Endodermal cell (in vitro differentiated cells): Measurements from ENCODE around the gene CLCNKA. TPM values are rescaled to one million over a fixed set of nuclear protein-coding genes. Genes with fewer than 3 reads are reported as not detected.
A peak's percentile ranks its signal among the peaks of the same experiment; 100 is the strongest.
"Not testable (repeated sequence)": the region's sequence is repeated elsewhere in the genome, so short reads cannot be mapped to it uniquely, and the experiment has no call there.

Experiments
- DNase-seq: peaks from one replicate; pipeline ENCODE4 v3.0.0-alpha.2; 2017
- H3K27ac ChIP-seq: 2 replicates; pipeline ENCODE4 v1.5.1; 2013; ENCODE audit warnings: mild to moderate bottlenecking, low read depth, low read length, moderate library complexity
- H3K27me3 ChIP-seq: 2 replicates; pipeline ENCODE4 v1.6.1; 2013; ENCODE audit warnings: mild to moderate bottlenecking, low read length, moderate library complexity; ENCODE audit not compliant: insufficient read depth, control insufficient read depth, poor library complexity, severe bottlenecking
- H3K36me3 ChIP-seq: 2 replicates; pipeline ENCODE4 v1.7.0; 2013; ENCODE audit warnings: mild to moderate bottlenecking, low read length, moderate library complexity; ENCODE audit not compliant: control insufficient read depth, insufficient read depth
- H3K4me1 ChIP-seq: one replicate; pipeline ENCODE4 v1.7.0; 2013; ENCODE audit warnings: low read length; ENCODE audit not compliant: control insufficient read depth, insufficient read depth
- H3K4me3 ChIP-seq: 2 replicates; pipeline ENCODE4 v1.5.1; 2013; ENCODE audit warnings: mild to moderate bottlenecking, low read length, moderate library complexity
- H3K9ac ChIP-seq: 2 replicates; pipeline ENCODE4 v1.6.1; 2013; ENCODE audit warnings: mild to moderate bottlenecking, low read length, moderate library complexity; ENCODE audit not compliant: poor library complexity, severe bottlenecking; ENCODE audit errors: extremely low read depth
- H3K9me3 ChIP-seq: 2 replicates; pipeline ENCODE4 v1.6.1; 2013; ENCODE audit warnings: mild to moderate bottlenecking, low read length, moderate library complexity; ENCODE audit not compliant: control insufficient read depth
- H3K27ac Mint-ChIP-seq: 2 replicates; pipeline ENCODE4 v1.8.0; 2020; ENCODE audit warnings: mixed read lengths
- H3K27me3 Mint-ChIP-seq: 2 replicates; pipeline ENCODE4 v1.8.0; 2021; ENCODE audit warnings: mild to moderate bottlenecking, mixed read lengths; ENCODE audit not compliant: insufficient read depth
- H3K36me3 Mint-ChIP-seq: 2 replicates; pipeline ENCODE4 v1.8.0; 2020; ENCODE audit warnings: low read depth, mixed read lengths
- H3K4me1 Mint-ChIP-seq: 2 replicates; pipeline ENCODE4 v1.8.0; 2020; ENCODE audit warnings: mixed read lengths
- H3K4me3 Mint-ChIP-seq: 2 replicates; pipeline ENCODE4 v1.8.0; 2020; ENCODE audit warnings: mild to moderate bottlenecking, moderate library complexity, mixed read lengths
- H3K9me3 Mint-ChIP-seq: 2 replicates; pipeline ENCODE4 v1.8.0; 2020; ENCODE audit warnings: mild to moderate bottlenecking, mixed read lengths
- CTCF ChIP-seq: fragments of 200-600 bp; sonication (generic); conservative IDR thresholded peaks from 2 replicates; pipeline ENCODE4 v1.5.0; 2021; ENCODE audit warnings: antibody characterized with exemption, mild to moderate bottlenecking
- WGBS, 2 experiments: methylation state at CpG; one replicate each; pipeline versions ENCODE4 v1.1.5 to v1.1.7; 2013; ENCODE audit warnings: missing lambda C conversion rate in 2 of 2, mixed read lengths in 1 of 2; ENCODE audit not compliant: insufficient coverage in 1 of 2, insufficient read length in 1 of 2; 5-methylcytosine and 5-hydroxymethylcytosine counted together
- total RNA-seq, 2 donors: library from RNA; stranded (reverse); fragmentation: NEBNext Ultra II Directional in 1 of 2; extraction: Animal tissue kit (Norgen Biotek cat#: 25700) in 1 of 2; gene quantifications; 2 replicates in 1 of 2; 3 replicates in 1 of 2; pipeline ENCODE4 v1.2.1, GENCODE V29; 2021

Gene CLCNKA
- total RNA-seq, 2 donors from 2014 or later: 3.2 to 3.5 TPM

DNA sequence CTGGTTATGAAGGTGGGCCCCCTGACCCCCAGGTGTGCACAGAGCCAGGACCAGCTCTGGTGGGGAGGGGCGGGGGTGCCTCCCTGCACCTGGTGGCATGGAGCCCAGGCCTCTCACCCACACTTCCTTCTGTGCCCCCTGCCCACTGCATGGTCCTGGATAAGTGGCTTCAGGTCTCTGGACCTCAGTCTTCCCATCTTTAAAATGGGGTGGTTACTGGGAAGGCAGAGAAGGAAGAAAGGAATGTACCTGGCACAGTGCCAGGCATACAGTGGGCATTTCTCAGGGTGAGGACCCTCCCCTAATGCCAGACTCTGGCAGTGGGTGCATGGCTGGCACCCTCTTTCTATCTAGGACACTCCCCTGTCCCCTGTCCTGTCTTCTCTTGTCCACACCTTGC, 7.5 kb downstream of the CLCNKA start:
- TF ChIP-seq CTCF: no peak
- Histone ChIP-seq H3K27ac (no peak overlapping the region), H3K4me3 (no peak overlapping the region), H3K9me3 (no peaks in the 10 kb centered on the region), H3K4me1 (no peaks in the 10 kb centered on the region), H3K27me3 (no peaks in the 10 kb centered on the region), H3K36me3 (no peaks in the 10 kb centered on the region), H3K9ac (no peak overlapping the region)
- Mint-ChIP-seq H3K9me3 (no peaks in the 10 kb centered on the region), H3K4me3 (no peak overlapping the region), H3K4me1 (peaks cover 9% of the 10 kb centered on the region), H3K27ac (no peak overlapping the region), H3K36me3 (no peaks in the 10 kb centered on the region), H3K27me3 (peaks cover 20% of the 10 kb centered on the region)
- DNase-seq: no peak
- WGBS, 2 experiments: 94% methylated on average over 1 of the region's 1 CpG; no CpG with 5 or more reads in 1 of the 2 experiments

GRCh38 chr1:16031551-16031950, 9.7 kb downstream of the CLCNKA start:
- H3K27me3 ChIP-seq: no peaks in the 10 kb centered on the region
- H3K27ac ChIP-seq: no peak overlapping the region
- no peaks in the 10 kb centered on the region for H3K9me3 ChIP-seq
- no peaks in the 10 kb centered on the region for H3K9me3 Mint-ChIP-seq
- no peaks in the 10 kb centered on the region for H3K4me1 ChIP-seq
- H3K36me3 ChIP-seq: no peaks in the 10 kb centered on the region
- H3K4me3 ChIP-seq: no peak overlapping the region
- H3K4me3 Mint-ChIP-seq: no peak overlapping the region
- DNase-seq: no peak
- no peak overlapping the region for H3K9ac ChIP-seq
- no peaks in the 10 kb centered on the region for H3K36me3 Mint-ChIP-seq
- WGBS, 2 experiments: 95 to 96% methylated on average over 5 to 8 of the region's 8 CpGs
- TF ChIP-seq CTCF: no peak
- H3K27ac Mint-ChIP-seq: no peak overlapping the region
- peaks cover 6% of the 10 kb centered on the region for H3K27me3 Mint-ChIP-seq
- peaks cover 9% of the 10 kb centered on the region for H3K4me1 Mint-ChIP-seq

DNA sequence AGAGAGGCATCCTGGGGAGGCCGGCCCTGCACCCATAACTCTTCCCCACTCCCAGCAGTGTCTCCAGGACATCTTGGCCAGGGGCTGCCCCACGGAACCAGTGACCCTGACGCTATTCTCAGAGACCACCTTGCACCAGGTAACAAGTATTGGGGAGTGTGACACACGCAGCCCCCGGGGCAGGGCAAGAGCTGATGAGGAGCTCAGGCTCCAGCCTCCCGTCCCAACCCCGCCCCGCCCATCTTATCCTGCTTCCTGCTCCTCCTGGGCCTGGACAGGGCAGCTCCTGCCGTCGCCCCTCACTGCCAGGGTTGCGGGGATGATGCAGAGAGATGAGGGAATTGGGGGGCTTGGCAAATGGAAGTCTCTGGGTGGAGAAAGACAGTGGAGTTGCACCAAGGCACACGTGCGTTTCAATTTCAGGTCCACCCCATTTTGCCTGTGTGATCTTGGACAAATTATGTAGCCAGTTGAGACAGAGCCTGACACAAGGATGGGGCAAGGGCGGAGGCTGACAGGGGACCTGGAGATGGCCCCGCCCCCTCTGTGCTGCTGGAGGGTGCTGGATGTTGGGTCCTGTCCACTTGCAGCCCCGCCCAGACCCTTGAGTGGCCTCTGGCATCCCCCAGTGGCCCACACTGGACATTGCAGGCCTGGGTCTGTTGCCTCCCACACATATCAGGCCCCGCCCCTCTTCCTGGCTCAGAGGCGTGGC, 10.7 kb downstream of the CLCNKA start:
- H3K36me3 Mint-ChIP-seq: no peaks in the 10 kb centered on the region
- peaks cover 9% of the 10 kb centered on the region for H3K4me1 Mint-ChIP-seq
- H3K9me3 Mint-ChIP-seq: no peaks in the 10 kb centered on the region
- H3K36me3 ChIP-seq: no peaks in the 10 kb centered on the region
- no peak overlapping the region for H3K4me3 Mint-ChIP-seq
- no peak overlapping the region for H3K27ac ChIP-seq
- no peaks in the 10 kb centered on the region for H3K4me1 ChIP-seq
- peak; percentile 99 for DNase-seq
- H3K4me3 ChIP-seq: no peak overlapping the region
- TF ChIP-seq CTCF: peak; percentile 95
- H3K27ac Mint-ChIP-seq: no peak overlapping the region
- 67 to 70% methylated on average over 8 to 18 of the region's 18 CpGs for WGBS, 2 experiments
- no peak overlapping the region for H3K9ac ChIP-seq
- H3K27me3 ChIP-seq: no peaks in the 10 kb centered on the region
- H3K27me3 Mint-ChIP-seq: peaks cover 7% of the 10 kb centered on the region
- no peaks in the 10 kb centered on the region for H3K9me3 ChIP-seq

DNA sequence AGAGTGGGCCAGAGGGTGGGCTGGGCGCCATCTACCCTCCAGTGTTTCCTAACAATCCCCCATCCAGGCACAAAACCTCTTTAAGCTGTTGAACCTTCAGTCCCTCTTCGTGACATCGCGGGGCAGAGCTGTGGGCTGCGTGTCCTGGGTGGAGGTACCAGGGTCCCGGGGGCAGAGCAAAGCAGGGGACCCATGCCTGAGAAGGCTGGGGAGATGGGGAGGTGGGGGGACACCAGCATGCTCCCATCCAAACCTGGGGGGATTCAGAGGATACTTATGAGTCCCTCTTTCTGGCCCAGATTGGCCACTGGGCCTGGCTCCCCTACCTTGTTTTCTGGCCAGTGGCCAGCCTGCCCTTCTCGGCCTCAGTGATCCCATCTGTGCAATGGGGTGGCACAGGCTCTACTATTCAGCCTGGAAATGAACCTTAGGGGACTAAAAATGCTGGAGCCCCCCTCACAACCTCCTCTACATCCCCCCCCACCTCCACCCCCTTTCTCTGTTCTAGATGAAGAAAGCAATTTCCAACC, 11.3 kb downstream of the CLCNKA start:
- not testable (repeated sequence) for H3K4me1 Mint-ChIP-seq, H3K36me3 Mint-ChIP-seq, H3K4me3 ChIP-seq, H3K27ac Mint-ChIP-seq, DNase-seq, H3K36me3 ChIP-seq, H3K4me3 Mint-ChIP-seq, H3K27me3 Mint-ChIP-seq, H3K9ac ChIP-seq, H3K9me3 Mint-ChIP-seq, H3K27ac ChIP-seq, H3K4me1 ChIP-seq, H3K9me3 ChIP-seq, H3K27me3 ChIP-seq
- WGBS, 2 experiments: 0 to 62% methylated on average over 1 to 7 of the region's 7 CpGs

DNA sequence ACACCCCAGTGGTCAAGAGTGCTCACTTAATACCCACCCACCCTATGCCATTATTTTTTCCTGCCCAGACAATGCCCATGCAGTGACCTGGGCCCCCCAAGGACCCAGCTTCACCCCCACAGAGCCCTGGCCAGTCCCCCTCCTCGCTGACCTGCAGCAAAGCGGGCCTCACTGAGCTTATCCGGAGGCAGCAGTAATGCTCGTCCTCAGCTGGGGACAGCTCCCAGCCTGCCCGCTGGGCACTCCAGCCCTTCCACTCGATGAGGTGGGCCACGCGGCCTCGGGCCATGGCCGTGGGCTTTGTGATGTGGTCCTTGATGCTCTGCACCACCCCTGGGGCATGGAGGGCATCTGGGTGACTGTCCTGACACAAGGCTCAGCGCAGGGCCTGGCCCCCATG, 14.6 kb downstream of the CLCNKA start:
- 88% methylated on average over 6 of the region's 11 CpGs; no CpG with 5 or more reads in 1 of the 2 experiments for WGBS, 2 experiments
- not testable (repeated sequence) for H3K4me3 ChIP-seq, H3K36me3 Mint-ChIP-seq, H3K36me3 ChIP-seq, H3K27ac Mint-ChIP-seq, H3K4me3 Mint-ChIP-seq, H3K4me1 ChIP-seq, H3K27me3 Mint-ChIP-seq, DNase-seq, H3K9me3 Mint-ChIP-seq, H3K27ac ChIP-seq, H3K27me3 ChIP-seq, H3K4me1 Mint-ChIP-seq, H3K9ac ChIP-seq, H3K9me3 ChIP-seq
